GM06990 (cell line): Measurements from ENCODE around the gene TPRG1.
"Not testable (repeated sequence)": the region's sequence is repeated elsewhere in the genome, so short reads cannot be mapped to it uniquely, and the experiment has no call there.

Source experiments
- DNase-seq: peaks from one replicate; pipeline ENCODE4 v3.0.0-alpha.2; 2011; ENCODE audit not compliant: insufficient read length; ENCODE audit errors: extremely low read depth
- H3K27me3 ChIP-seq: replicated peaks from 2 replicates; pipeline ENCODE4 v1.6.0; 2011; ENCODE audit warnings: low read length; ENCODE audit not compliant: control insufficient read depth, insufficient read depth
- H3K36me3 ChIP-seq: 2 replicates; pipeline ENCODE4 v1.5.1; 2011; ENCODE audit warnings: low read length; ENCODE audit not compliant: control insufficient read depth, insufficient read depth
- H3K4me3 ChIP-seq: replicated peaks from 2 replicates; pipeline ENCODE4 v1.5.1; 2011; ENCODE audit warnings: low read depth, mild to moderate bottlenecking, control low read depth, low read length
- CTCF ChIP-seq: IDR thresholded peaks from 2 replicates; pipeline ENCODE4 v1.5.1; 2011; ENCODE audit warnings: low read length, control low read depth, mild to moderate bottlenecking, inconsistent platforms; ENCODE audit not compliant: insufficient read depth, poor library complexity, severe bottlenecking

TPRG1 gene

GRCh38 chr3:189325454-189325853, 153.7 kb downstream of the TPRG1 start:
- Histone ChIP-seq H3K27me3 (no peaks in the 10 kb centered on the region), H3K4me3 (no peak overlapping the region), H3K36me3 (no peaks in the 10 kb centered on the region)
- no peak for TF ChIP-seq CTCF
- DNase-seq, result no peak

DNA sequence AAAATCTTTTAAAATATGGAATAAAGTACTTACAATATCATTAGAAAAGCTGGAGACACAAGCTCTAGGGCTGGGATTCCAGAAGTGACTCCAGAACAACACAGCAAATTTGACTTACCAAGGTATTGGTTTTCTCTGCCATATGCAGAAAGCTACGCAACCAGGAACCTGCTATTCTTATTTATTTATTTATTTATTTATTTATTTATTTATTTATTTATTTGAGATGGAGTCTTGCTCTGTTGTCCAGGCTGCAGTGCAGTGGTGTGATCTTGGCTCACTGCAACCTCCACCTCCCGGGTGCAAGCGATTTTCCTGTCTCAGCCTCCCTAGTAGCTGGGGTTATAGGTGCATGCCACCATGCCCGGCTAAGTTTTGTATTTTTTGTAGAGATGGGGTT, 157.9 kb downstream of the TPRG1 start:
- H3K36me3 ChIP-seq, H3K4me3 ChIP-seq, H3K27me3 ChIP-seq, DNase-seq: not testable (repeated sequence)

DNA sequence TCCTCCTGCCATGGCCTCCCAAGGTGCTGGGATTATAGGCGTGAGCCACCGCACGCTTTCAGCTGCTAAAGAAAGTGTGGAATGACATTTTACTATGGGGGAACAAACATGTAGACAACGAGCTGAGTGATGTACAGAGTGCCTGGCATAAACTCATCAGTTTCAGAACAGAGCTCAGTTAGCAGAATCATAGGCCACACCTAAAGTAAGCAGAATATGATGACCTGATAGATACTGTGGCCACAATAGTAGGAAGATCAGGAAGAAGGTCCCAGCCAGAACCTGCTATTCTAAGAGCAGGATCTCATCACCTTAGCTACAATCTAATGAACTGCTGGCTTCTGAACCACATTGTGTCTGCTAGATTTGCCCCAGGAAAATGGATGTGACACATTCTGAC, 158.3 kb downstream of the TPRG1 start:
- Histone ChIP-seq H3K27me3 (no peaks in the 10 kb centered on the region), H3K4me3 (no peak overlapping the region), H3K36me3 (no peaks in the 10 kb centered on the region)
- no peak for DNase-seq
- TF ChIP-seq CTCF, result no peak

DNA sequence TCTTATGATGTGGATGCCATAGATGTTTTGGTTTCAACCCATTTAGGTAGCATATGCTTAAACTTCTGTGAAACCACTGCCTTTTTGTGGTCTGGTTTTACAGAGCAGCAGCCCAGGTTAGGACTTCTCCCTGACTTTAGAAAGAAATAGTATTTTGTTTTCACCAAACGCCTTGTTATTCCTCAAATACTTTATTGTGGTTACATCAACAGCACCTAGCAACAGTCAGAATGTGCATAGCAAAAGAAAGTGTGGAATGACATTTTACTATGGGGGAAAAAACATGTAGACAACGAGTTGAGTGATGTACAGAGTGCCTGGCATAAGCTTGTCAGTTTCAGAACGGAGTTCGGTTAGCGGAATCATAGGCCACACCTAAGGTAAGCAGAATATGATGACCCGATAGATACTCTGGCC, 159.2 kb downstream of the TPRG1 start:
- Histone ChIP-seq H3K4me3 (no peak overlapping the region), H3K36me3 (no peaks in the 10 kb centered on the region), H3K27me3 (no peaks in the 10 kb centered on the region)

GRCh38 chr3:189334064-189334920, 162.5 kb downstream of the TPRG1 start:
- no peaks in the 10 kb centered on the region for H3K36me3 ChIP-seq
- no peak overlapping the region for H3K4me3 ChIP-seq
- no peak for DNase-seq
- TF ChIP-seq CTCF, result no peak
- H3K27me3 ChIP-seq, result no peaks in the 10 kb centered on the region

More for the DNA sequence above, 159.2 kb downstream of the TPRG1 start:
- TF ChIP-seq CTCF, result no peak
- no peak for DNase-seq

DNA sequence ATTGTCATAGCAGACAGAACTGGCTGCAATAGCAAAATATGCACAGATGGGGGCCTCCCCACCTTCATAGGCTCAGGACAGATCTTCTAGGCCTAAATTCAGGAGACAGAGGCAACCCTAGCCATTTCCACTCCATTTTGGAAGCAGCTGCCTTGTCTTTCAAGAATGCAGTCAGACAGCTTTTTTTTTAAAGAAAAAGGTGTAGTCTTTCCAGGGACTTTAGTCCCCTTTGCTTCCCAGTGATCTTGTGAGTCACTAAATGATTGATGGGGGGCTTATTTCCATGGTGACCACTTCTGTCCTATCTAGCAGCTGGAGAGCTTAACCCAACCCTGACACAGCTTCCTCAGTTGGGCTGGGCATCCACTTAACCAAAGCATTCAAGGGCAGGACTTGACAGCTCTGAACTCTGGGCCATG, 165.9 kb downstream of the TPRG1 start:
- Histone ChIP-seq H3K36me3 (no peaks in the 10 kb centered on the region), H3K27me3 (no peaks in the 10 kb centered on the region), H3K4me3 (no peak overlapping the region)
- no peak for DNase-seq
- no peak for TF ChIP-seq CTCF
